PFSK-1 (cell line): Measurements from ENCODE around the gene C5AR1.

Source experiments
- FOXP2 ChIP-seq: optimal IDR thresholded peaks from 2 replicates; pipeline ENCODE3; 2011; ENCODE audit warnings: borderline replicate concordance, control low read depth, inconsistent platforms; ENCODE audit not compliant: insufficient read depth; ENCODE audit errors: extremely low read length, extremely low read depth
- POLR2AphosphoS5 ChIP-seq: IDR thresholded peaks from 2 replicates; pipeline ENCODE4 v1.6.1; 2012; ENCODE audit warnings: low read depth, mild to moderate bottlenecking, control low read depth, low read length, moderate library complexity
- REST ChIP-seq, 2 experiments: IDR thresholded peaks; 2 replicates each; pipeline versions ENCODE4 v1.6.1 to v1.8.0; 2011 to 2012; ENCODE audit warnings: low read depth in 2 of 2, low read length in 2 of 2, control low read depth in 1 of 2, inconsistent platforms in 1 of 2, mild to moderate bottlenecking in 1 of 2, moderate library complexity in 1 of 2; ENCODE audit not compliant: insufficient read depth in 1 of 2
- SIN3A ChIP-seq: IDR thresholded peaks from 2 replicates; pipeline ENCODE4 v1.6.1; 2012; ENCODE audit warnings: mild to moderate bottlenecking, low read length, moderate library complexity, borderline replicate concordance; ENCODE audit not compliant: insufficient read depth
- TAF1 ChIP-seq: IDR thresholded peaks from 2 replicates; pipeline ENCODE4 v1.6.1; 2012; ENCODE audit warnings: low read length, control low read depth, borderline replicate concordance; ENCODE audit not compliant: insufficient read depth

GRCh38 chr19:47264629-47265028 lies 45.0 kb upstream of the C5AR1 start:
- TF ChIP-seq POLR2AphosphoS5 (no peak), SIN3A (no peak), TAF1 (no peak), REST (IDR thresholded peaks at IDR 0.05; ENCODE audit: insufficient read depth in 1 of 2, low read depth in 2 of 2, low read length in 2 of 2) (no peak), FOXP2 (no peak)
